Astrocyte (in vitro differentiated cells and primary cell): ENCODE measurements around the gene GSTT4. TPM values are rescaled to one million over a fixed set of nuclear protein-coding genes. Genes with fewer than 3 reads are reported as not detected.
"Not testable (repeated sequence)": the region's sequence is repeated elsewhere in the genome, so short reads cannot be mapped to it uniquely, and the experiment has no call there.

ENCODE experiments used
- DNase-seq: peaks from one replicate; pipeline ENCODE4 v3.0.0-alpha.2; 2010; ENCODE audit warnings: low read depth
- FAIRE-seq: peaks from 2 replicates; lab custom pipeline; 2011; peaks lifted over from hg19 to GRCh38; lab: Jason Lieb, UNC
- H2AFZ ChIP-seq: 2 replicates; pipeline ENCODE4 v1.6.0; 2012; ENCODE audit warnings: low read depth, low read length, inconsistent platforms
- H3K27ac ChIP-seq: 2 replicates; pipeline ENCODE4 v1.5.1; 2011; ENCODE audit warnings: low read depth, low read length, inconsistent platforms
- H3K27me3 ChIP-seq: 2 replicates; pipeline ENCODE4 v1.6.0; 2011; ENCODE audit warnings: low read length, inconsistent platforms; ENCODE audit not compliant: insufficient read depth
- H3K36me3 ChIP-seq: 2 replicates; pipeline ENCODE4 v1.5.1; 2011; ENCODE audit warnings: low read length, inconsistent platforms; ENCODE audit not compliant: insufficient read depth
- H3K4me1 ChIP-seq: 2 replicates; pipeline ENCODE4 v1.5.1; 2011; ENCODE audit warnings: low read length, inconsistent platforms; ENCODE audit not compliant: insufficient read depth
- H3K4me2 ChIP-seq: 2 replicates; pipeline ENCODE4 v1.6.0; 2012; ENCODE audit warnings: low read length, inconsistent platforms
- H3K4me3 ChIP-seq: 2 replicates; pipeline ENCODE4 v1.5.1; 2011; ENCODE audit warnings: low read depth, mild to moderate bottlenecking, low read length, inconsistent platforms; ENCODE audit not compliant: insufficient read depth
- H3K79me2 ChIP-seq: 2 replicates; pipeline ENCODE4 v1.6.0; 2012; ENCODE audit warnings: mild to moderate bottlenecking, low read length, inconsistent platforms; ENCODE audit not compliant: insufficient read depth
- H3K9ac ChIP-seq: 2 replicates; pipeline ENCODE4 v1.6.0; 2012; ENCODE audit warnings: mild to moderate bottlenecking, low read length, inconsistent platforms
- H3K9me3 ChIP-seq: 2 replicates; pipeline ENCODE4 v1.5.1; 2012; ENCODE audit warnings: low read depth, mild to moderate bottlenecking, low read length, inconsistent platforms; ENCODE audit not compliant: insufficient read depth
- H4K20me1 ChIP-seq: 2 replicates; pipeline ENCODE4 v1.6.0; 2012; ENCODE audit warnings: low read length, inconsistent platforms; ENCODE audit not compliant: insufficient read depth
- H3K27ac Mint-ChIP-seq: one replicate; pipeline ENCODE4 v1.8.0; 2021; ENCODE audit warnings: mild to moderate bottlenecking, mixed read lengths; ENCODE audit not compliant: unreplicated experiment
- H3K27me3 Mint-ChIP-seq: one replicate; pipeline ENCODE4 v1.8.0; 2021; ENCODE audit warnings: low read depth, mixed read lengths; ENCODE audit not compliant: unreplicated experiment
- H3K36me3 Mint-ChIP-seq: one replicate; pipeline ENCODE4 v1.8.0; 2021; ENCODE audit warnings: low read depth, mixed read lengths; ENCODE audit not compliant: unreplicated experiment
- H3K4me1 Mint-ChIP-seq: one replicate; pipeline ENCODE4 v1.8.0; 2021; ENCODE audit warnings: low read depth, mixed read lengths; ENCODE audit not compliant: unreplicated experiment
- H3K4me3 Mint-ChIP-seq: one replicate; pipeline ENCODE4 v1.8.0; 2021; ENCODE audit warnings: mild to moderate bottlenecking, moderate library complexity, mixed read lengths; ENCODE audit not compliant: unreplicated experiment
- H3K9me3 Mint-ChIP-seq: one replicate; pipeline ENCODE4 v1.8.0; 2021; ENCODE audit warnings: mild to moderate bottlenecking, mixed read lengths; ENCODE audit not compliant: unreplicated experiment
- CTCF ChIP-seq: IDR thresholded peaks from 2 replicates; pipeline ENCODE4 v1.5.1; 2011; ENCODE audit warnings: low read depth, mild to moderate bottlenecking, inconsistent platforms, low read length, moderate library complexity; ENCODE audit not compliant: insufficient read depth
- EZH2 ChIP-seq: IDR thresholded peaks from 2 replicates; pipeline ENCODE4 v1.6.1; 2012; ENCODE audit warnings: mild to moderate bottlenecking, low read length, inconsistent platforms; ENCODE audit not compliant: insufficient read depth
- total RNA-seq: library from RNA; stranded (reverse); gene quantifications from 2 replicates; pipeline ENCODE4 v1.2.1, GENCODE V29; 2021

Gene GSTT4
- total RNA-seq, 1 donor from 2014 or later: not detected

GRCh38 chr22:23997092-23997491 is 8.2 kb downstream of the GSTT4 start:
- Mint-ChIP-seq H3K36me3 (no peaks in the 10 kb centered on the region), H3K27me3 (peaks cover 7% of the 10 kb centered on the region), H3K27ac (no peak overlapping the region), H3K4me3 (no peak overlapping the region), H3K4me1 (no peaks in the 10 kb centered on the region), H3K9me3 (no peaks in the 10 kb centered on the region)
- no peak for TF ChIP-seq CTCF
- TF ChIP-seq EZH2: no peak
- Histone ChIP-seq H3K4me3 (no peak overlapping the region), H3K27me3 (peaks cover 3% of the 10 kb centered on the region), H3K9me3 (no peaks in the 10 kb centered on the region), H3K4me2 (no peak overlapping the region), H2AFZ (no peak overlapping the region), H3K9ac (no peak overlapping the region), H3K27ac (no peak overlapping the region), H3K4me1 (no peaks in the 10 kb centered on the region), H3K36me3 (no peaks in the 10 kb centered on the region), H3K79me2 (no peaks in the 10 kb centered on the region), H4K20me1 (no peaks in the 10 kb centered on the region)
- DNase-seq: no peak
- no peak for FAIRE-seq

GRCh38 chr22:23993581-23994177 is 11.6 kb downstream of the GSTT4 start:
- not testable (repeated sequence) for H3K4me2 ChIP-seq, H4K20me1 ChIP-seq, H3K4me3 ChIP-seq, H3K27me3 Mint-ChIP-seq, H3K9me3 Mint-ChIP-seq, H3K4me1 ChIP-seq, H2AFZ ChIP-seq, H3K9me3 ChIP-seq, H3K27ac ChIP-seq, H3K36me3 ChIP-seq, H3K4me1 Mint-ChIP-seq, H3K27me3 ChIP-seq, H3K36me3 Mint-ChIP-seq, H3K4me3 Mint-ChIP-seq, H3K79me2 ChIP-seq, H3K9ac ChIP-seq, DNase-seq, FAIRE-seq, H3K27ac Mint-ChIP-seq

- not testable (repeated sequence) for H3K79me2 ChIP-seq, H3K4me1 ChIP-seq, H4K20me1 ChIP-seq, H3K27ac ChIP-seq, H3K27me3 ChIP-seq, H3K9me3 ChIP-seq, H3K4me3 ChIP-seq, H3K4me2 ChIP-seq, H3K4me3 Mint-ChIP-seq, H3K36me3 Mint-ChIP-seq, H3K4me1 Mint-ChIP-seq, DNase-seq, H3K9ac ChIP-seq, H2AFZ ChIP-seq, H3K9me3 Mint-ChIP-seq, H3K27ac Mint-ChIP-seq, FAIRE-seq, H3K36me3 ChIP-seq, H3K27me3 Mint-ChIP-seq
Measured at GRCh38 chr22:23993080-23993479, 12.2 kb downstream of the GSTT4 start.

GRCh38 chr22:23989583-23990244 is 15.5 kb downstream of the GSTT4 start:
- H3K36me3 ChIP-seq, H3K27ac ChIP-seq, H3K4me1 ChIP-seq, H3K4me2 ChIP-seq, FAIRE-seq, DNase-seq, H4K20me1 ChIP-seq, H3K27me3 Mint-ChIP-seq, H3K4me1 Mint-ChIP-seq, H3K27me3 ChIP-seq, H3K9me3 ChIP-seq, H3K79me2 ChIP-seq, H3K27ac Mint-ChIP-seq, H3K4me3 ChIP-seq, H3K36me3 Mint-ChIP-seq, H3K4me3 Mint-ChIP-seq, H2AFZ ChIP-seq, H3K9me3 Mint-ChIP-seq, H3K9ac ChIP-seq: not testable (repeated sequence)

- H3K27me3 ChIP-seq, H3K9ac ChIP-seq, H3K4me1 Mint-ChIP-seq, H3K9me3 Mint-ChIP-seq, DNase-seq, H3K36me3 Mint-ChIP-seq, H3K4me3 Mint-ChIP-seq, H3K4me1 ChIP-seq, H3K79me2 ChIP-seq, H4K20me1 ChIP-seq, H3K4me3 ChIP-seq, H3K27ac ChIP-seq, H3K27me3 Mint-ChIP-seq, H3K36me3 ChIP-seq, H3K27ac Mint-ChIP-seq, H2AFZ ChIP-seq, H3K4me2 ChIP-seq, H3K9me3 ChIP-seq: not testable (repeated sequence)
- FAIRE-seq: peak; percentile 45
Measured at GRCh38 chr22:23986538-23987178, 18.6 kb downstream of the GSTT4 start.
